ENCODE measurements around the gene SPOCK2. TPM values are rescaled to one million over a fixed set of nuclear protein-coding genes. Genes with fewer than 3 reads are reported as not detected.

The SPOCK2 gene
- polyA plus RNA-seq, 1 donor from 2014 or later, result 5.6 TPM

- Histone ChIP-seq H2AFZ (ENCODE audit: low read depth, low read length) (no peak overlapping the region), H3K4me2 (ENCODE audit: low read length) (no peak overlapping the region), H3K27ac (ENCODE audit: low read length) (no peak overlapping the region), H3K36me3 (ENCODE audit: insufficient read depth, low read length) (no peaks in the 10 kb centered on the region), H3K27me3 (ENCODE audit: insufficient read depth, low read depth, low read length) (no peaks in the 10 kb centered on the region), H4K20me1 (ENCODE audit: insufficient read depth) (no peaks in the 10 kb centered on the region), H3K4me3 (ENCODE audit: low read length) (no peak overlapping the region), H3K79me2 (replicated peaks; ENCODE audit: insufficient read depth, low read length) (no peaks in the 10 kb centered on the region), H3K9me2 (ENCODE audit: insufficient read depth, low read length) (no peaks in the 10 kb centered on the region), H3F3A (ENCODE audit: insufficient read depth, low read length, poor library complexity, severe bottlenecking) (no peaks in the 10 kb centered on the region), H3K9ac (ENCODE audit: low read length) (no peak overlapping the region), H3K9me3 (ENCODE audit: low read length) (no peaks in the 10 kb centered on the region)
- TF ChIP-seq CTCF (IDR thresholded peaks at IDR 0.05; ENCODE audit: poor library complexity, severe bottlenecking) (no peak), RAD21 (conservative IDR thresholded peaks at IDR 0.05) (no peak), TAF1 (IDR thresholded peaks at IDR 0.05; ENCODE audit: low read depth) (no peak), SMC3 (conservative IDR thresholded peaks at IDR 0.05; ENCODE audit: poor library complexity) (no peak), EZH2 (IDR thresholded peaks at IDR 0.05; ENCODE audit: borderline replicate concordance, insufficient read depth, low read length, poor library complexity, severe bottlenecking) (no peak), MXI1 (conservative IDR thresholded peaks at IDR 0.05; ENCODE audit: poor library complexity, severe bottlenecking) (no peak), REST (IDR thresholded peaks at IDR 0.05; ENCODE audit: borderline replicate concordance) (no peak), EP300 (conservative IDR thresholded peaks at IDR 0.05; ENCODE audit: poor library complexity, severe bottlenecking) (no peak), POLR2AphosphoS5 (IDR thresholded peaks at IDR 0.05) (no peak)
Measured at GRCh38 chr10:72072639-72073038, 15.7 kb downstream of the SPOCK2 start.

GRCh38 chr10:72072046-72072445 is 16.3 kb downstream of the SPOCK2 start:
- Histone ChIP-seq H3K9me2 (ENCODE audit: insufficient read depth, low read length) (no peaks in the 10 kb centered on the region), H3K27me3 (ENCODE audit: insufficient read depth, low read depth, low read length) (no peaks in the 10 kb centered on the region), H4K20me1 (ENCODE audit: insufficient read depth) (no peaks in the 10 kb centered on the region), H3F3A (ENCODE audit: insufficient read depth, low read length, poor library complexity, severe bottlenecking) (no peaks in the 10 kb centered on the region), H3K36me3 (ENCODE audit: insufficient read depth, low read length) (no peaks in the 10 kb centered on the region), H3K79me2 (replicated peaks; ENCODE audit: insufficient read depth, low read length) (no peaks in the 10 kb centered on the region), H3K9me3 (ENCODE audit: low read length) (no peaks in the 10 kb centered on the region), H2AFZ (ENCODE audit: low read depth, low read length) (no peak overlapping the region), H3K4me3 (ENCODE audit: low read length) (no peak overlapping the region), H3K9ac (ENCODE audit: low read length) (no peak overlapping the region), H3K27ac (ENCODE audit: low read length) (no peak overlapping the region), H3K4me2 (ENCODE audit: low read length) (no peak overlapping the region)
- TF ChIP-seq CTCF (IDR thresholded peaks at IDR 0.05; ENCODE audit: poor library complexity, severe bottlenecking) (no peak), MXI1 (conservative IDR thresholded peaks at IDR 0.05; ENCODE audit: poor library complexity, severe bottlenecking) (no peak), RAD21 (conservative IDR thresholded peaks at IDR 0.05) (no peak), SMC3 (conservative IDR thresholded peaks at IDR 0.05; ENCODE audit: poor library complexity) (no peak), EP300 (conservative IDR thresholded peaks at IDR 0.05; ENCODE audit: poor library complexity, severe bottlenecking) (no peak), TAF1 (IDR thresholded peaks at IDR 0.05; ENCODE audit: low read depth) (no peak), EZH2 (IDR thresholded peaks at IDR 0.05; ENCODE audit: borderline replicate concordance, insufficient read depth, low read length, poor library complexity, severe bottlenecking) (no peak), REST (IDR thresholded peaks at IDR 0.05; ENCODE audit: borderline replicate concordance) (no peak), POLR2AphosphoS5 (IDR thresholded peaks at IDR 0.05) (no peak)
